Left kidney (tissue), 2 donors: ENCODE data around the gene NCOA1. TPM values are rescaled to one million over a fixed set of nuclear protein-coding genes. Genes with fewer than 3 reads are reported as not detected.
"Not testable (repeated sequence)": the region's sequence is repeated elsewhere in the genome, so short reads cannot be mapped to it uniquely, and the experiment has no call there.

Experiments
- DNase-seq: peaks from one replicate; pipeline ENCODE4 v3.0.0-alpha.2; 2013
- polyA plus RNA-seq: library from polyadenylated mRNA; unstranded; fragments of 120-200 nt; gene quantifications from one replicate; pipeline ENCODE4 v1.2.1, GENCODE V29; 2013; ENCODE audit not compliant: insufficient read length

The NCOA1 gene
- polyA plus RNA-seq, 1 donor, result 51.7 TPM

DNA sequence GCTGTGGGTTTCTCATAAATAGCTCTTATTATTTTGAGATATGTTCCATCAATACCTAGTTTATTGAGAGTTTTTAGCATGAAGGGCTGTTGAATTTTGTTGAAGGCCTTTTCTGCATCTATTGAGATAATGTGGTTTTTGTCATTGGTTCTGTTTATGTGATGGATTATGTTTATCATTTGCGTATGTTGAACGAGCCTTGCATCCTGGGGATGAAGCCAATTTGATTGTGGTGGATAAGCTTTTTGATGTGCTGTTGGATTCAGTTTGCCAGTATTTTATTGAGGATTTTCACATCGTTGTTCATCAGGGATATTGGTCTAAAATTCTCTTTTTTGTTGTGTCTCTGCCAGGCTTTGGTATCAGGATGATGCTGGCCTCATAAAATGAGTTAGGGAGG is 42.5 kb downstream of the NCOA1 start:
- not testable (repeated sequence) for DNase-seq

DNA sequence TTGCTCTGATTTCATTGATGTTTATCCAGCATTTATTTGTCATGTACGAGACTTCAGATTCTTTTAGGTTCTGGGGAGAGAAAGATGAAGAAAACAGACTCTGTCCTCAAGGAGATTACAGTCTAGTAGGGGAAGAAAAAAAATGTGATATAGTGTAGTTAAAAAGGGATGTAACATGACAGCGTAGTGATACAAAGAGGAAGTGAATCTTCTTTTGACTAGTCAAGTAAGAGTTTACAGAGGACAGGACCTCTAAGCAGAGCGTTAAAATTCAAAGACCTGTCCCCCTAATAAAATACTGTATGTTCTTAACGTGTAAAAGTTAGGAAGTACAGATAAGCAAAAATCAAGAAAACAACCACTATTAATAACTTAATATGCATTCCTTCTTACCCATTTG is 47.7 kb downstream of the NCOA1 start:
- DNase-seq, result no peak

DNA sequence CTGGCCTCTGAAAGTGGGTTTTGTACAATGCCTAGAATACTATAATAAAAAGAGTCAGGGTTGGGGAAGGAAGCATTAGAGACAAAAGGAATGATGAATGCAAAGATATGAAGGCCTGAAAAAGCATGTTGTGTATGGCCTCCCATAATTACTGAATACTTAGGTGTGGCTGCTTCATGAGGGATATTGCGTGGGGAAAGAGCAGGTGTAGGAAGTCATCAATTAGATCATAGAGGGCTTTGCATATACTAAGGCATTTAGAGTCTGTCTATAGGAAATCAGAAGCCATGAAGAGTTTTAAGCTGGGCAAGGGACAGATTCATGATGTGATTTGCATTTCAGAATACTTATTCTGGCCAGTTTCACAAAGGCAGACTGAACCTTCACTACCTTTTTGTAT is 48.2 kb downstream of the NCOA1 start:
- no peak for DNase-seq

DNA sequence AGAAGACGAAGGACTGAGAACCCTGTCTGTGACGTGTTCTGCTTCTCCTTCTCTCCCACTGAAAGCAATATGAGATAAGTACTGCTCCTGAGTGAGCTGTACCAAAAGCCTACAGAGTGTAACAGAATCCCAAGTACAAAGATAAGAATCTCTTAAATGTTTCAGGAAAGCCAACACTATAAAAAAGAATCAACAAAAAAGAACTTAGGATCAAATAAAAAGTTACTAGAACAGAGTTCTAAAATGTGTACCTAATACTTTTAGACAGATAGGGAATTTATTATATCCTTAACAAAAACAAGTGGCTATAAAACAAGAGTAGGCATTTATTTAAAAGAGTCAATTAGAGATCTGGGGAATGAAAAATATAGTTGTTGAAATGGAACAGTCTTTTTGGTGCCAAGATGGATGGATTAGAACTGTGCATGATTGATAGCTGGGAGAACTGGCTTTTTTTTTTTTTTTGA is 49.0 kb downstream of the NCOA1 start:
- DNase-seq, result no peak

DNA sequence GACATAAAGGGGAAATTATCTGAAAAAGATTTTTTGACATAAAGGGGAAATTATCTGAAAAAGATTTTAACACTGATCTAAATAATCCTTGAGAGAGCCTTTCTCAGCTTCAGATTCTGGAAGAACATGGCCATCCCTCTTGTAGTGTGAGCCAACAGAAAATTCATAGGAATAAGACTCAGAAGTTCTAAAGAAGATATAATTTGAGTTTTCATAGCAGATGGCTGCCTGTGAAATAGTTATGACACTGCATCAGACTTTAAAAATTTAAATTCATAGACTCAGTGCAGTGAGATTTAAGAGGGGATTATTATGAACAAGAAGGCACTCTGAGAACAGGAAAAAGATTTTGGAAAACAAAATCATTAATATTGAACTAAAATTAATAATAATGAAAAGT is 50.6 kb downstream of the NCOA1 start:
- DNase-seq, result no peak

DNA sequence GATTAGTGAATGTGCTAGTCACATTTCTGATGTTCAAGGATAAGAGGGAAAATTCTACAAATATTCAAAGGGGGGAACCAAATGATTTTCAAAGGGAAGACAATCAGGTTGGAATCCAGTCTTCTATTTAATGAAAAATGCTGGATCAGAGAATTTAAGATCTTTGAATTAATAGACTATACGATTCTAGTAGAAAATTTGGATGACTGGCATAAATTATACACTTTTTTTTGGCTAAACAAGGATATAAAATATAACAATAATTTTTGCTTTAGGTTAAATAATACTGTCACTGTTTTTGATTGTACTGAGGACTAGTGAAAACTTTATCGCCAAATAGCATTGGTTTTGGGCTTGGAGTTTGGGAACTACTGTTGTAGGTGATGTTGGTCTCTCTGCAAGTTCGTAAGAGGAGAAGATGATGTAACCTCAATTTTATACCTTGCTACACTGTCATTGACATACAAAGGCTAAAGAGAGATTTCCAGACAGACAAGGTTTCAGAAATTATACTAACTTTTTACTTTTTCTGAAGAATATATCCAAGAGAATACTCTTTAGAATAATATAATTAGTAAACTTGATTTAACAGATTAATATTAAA is 51.3 kb downstream of the NCOA1 start:
- no peak for DNase-seq

DNA sequence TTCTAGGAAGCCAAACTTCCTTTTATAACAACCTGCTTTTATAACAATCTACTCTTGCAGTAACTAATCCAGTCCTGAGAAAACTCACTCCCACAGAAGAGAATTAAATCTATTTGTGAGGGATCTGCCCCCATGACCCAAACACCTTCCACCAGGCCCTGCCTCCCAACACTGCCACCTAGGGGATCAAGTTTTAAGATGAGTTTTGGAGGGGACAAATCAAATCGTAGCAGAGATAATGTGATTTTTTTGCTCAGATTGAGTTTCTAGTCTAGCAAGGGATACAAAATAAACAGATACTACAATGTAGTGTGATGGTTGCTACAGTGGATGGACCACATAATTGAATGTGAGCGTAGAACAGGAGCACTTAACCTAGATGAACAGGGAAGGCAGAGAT is 52.2 kb downstream of the NCOA1 start:
- DNase-seq, result no peak

DNA sequence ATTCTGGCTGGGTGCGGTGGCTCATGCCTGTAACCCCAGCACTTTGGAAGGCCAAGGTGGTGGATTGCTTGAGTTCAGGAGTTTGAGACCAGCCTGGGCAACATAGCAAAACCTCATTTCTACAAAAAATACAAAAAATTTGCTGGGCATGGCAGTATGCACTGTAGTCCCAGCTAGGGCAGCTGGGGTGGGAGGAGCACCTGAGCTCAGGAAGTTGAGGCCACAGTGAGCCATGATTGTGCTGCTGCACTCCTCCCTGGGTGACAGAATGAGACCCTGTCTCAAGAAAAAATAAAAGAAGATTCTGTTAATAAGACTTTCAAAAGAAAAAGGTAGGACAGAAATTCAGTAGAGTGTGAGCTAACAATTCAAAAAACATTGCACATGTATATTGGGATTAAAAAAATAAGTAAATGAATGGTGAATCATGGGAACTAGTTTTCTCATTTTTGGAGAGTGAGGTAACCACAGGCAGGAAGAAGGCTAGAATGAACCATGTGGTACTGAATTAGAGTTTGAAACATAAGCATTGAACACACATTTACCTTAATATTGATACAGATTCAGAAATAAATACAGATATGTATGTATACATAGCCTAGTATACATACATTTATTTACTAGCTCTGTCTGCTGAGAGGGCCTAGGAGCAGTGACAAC is 53.5 kb downstream of the NCOA1 start:
- no peak for DNase-seq

DNA sequence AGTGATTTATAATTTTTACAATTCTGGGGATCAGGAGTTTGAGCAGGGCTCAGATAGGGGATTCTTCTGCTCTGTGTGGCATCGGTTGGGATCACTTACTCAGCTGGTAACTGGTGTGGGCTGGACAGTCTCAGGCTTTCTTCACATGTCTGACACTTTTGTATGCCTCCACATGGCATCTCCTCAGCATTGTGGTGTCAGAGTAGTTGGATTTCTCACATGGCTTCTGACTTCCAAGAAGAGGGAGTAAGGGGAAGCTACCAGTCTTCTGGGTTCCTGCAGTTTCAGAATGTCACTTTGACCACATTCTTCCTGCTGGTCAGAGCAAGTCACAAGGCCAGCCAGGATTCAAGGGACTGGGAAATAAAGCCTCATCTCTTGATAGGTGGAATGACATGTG is 55.6 kb downstream of the NCOA1 start:
- DNase-seq, result no peak

DNA sequence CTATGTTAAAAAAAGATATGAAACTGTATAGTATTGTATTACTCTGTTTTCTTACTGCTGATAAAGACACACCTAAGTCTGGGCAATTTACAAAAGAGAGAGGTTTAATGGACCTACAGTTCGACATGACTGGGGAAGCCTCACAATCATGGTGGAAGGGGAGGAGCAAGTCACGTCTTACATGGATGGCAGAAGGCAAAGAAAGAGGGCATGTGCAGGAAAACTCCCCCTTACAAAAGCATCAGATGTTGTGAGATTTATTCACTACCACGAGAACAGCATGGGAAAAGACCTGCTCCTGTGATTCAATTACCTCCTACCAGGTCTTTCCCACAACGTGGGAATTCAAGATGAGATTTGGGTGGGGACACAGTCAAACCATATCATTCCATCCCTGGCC is 57.0 kb downstream of the NCOA1 start:
- no peak for DNase-seq

DNA sequence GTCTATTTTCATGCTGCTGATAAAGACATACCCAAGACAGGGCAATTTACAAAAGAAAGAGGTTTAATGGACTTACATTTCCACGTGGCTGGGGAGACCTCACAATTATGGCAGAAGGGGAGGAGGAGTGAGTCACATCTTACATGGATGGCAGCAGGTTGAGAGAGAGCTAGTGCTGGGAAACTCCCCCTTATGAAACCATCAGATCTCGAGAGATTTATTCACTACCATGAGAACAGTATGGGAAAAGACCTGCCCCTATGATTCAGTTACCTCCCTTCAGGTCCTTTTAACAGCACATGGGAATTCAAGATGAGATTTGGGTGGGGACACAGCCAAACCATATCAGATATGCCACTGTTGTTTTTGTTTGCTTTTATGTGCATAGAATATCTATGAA is 59.2 kb downstream of the NCOA1 start:
- DNase-seq, result not testable (repeated sequence)

DNA sequence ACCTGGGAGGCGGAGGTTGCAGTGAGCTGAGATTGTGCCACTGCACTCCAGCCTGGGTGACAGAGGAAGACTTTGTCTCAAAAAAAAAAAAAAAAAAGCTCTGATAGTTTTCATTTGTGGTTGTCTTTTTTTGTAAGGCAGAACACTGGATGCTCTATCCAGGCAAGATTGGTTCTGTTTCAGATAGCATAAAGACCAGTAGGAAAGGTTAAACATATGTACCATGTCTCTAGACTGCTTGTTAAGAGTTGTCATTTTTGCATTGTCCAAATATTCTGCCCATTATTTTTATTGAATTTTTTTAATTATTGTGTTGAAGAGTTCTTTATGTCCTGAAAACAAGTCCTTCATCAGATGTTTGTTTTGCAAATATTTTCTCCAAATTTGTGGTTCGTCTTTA is 60.0 kb downstream of the NCOA1 start:
- DNase-seq, result no peak

DNA sequence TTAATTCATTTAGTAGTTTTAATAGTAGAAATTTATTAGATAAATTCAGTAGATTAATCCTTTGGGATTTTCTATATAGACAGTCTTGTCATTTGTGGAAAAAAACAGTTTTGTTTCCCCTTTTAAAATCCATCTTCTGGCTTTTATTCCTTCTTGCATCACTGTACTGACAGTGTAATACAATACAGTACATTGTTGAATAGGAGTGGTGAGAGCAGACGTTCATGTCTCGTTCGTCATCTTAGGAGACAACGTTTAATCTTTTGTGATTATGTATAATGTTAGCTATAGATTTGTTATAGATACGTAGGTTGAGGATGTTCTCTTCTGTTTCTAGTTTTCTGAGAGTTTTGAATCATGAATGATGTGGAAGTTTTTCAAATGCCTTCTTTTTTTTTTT is 61.8 kb downstream of the NCOA1 start:
- no peak for DNase-seq

DNA sequence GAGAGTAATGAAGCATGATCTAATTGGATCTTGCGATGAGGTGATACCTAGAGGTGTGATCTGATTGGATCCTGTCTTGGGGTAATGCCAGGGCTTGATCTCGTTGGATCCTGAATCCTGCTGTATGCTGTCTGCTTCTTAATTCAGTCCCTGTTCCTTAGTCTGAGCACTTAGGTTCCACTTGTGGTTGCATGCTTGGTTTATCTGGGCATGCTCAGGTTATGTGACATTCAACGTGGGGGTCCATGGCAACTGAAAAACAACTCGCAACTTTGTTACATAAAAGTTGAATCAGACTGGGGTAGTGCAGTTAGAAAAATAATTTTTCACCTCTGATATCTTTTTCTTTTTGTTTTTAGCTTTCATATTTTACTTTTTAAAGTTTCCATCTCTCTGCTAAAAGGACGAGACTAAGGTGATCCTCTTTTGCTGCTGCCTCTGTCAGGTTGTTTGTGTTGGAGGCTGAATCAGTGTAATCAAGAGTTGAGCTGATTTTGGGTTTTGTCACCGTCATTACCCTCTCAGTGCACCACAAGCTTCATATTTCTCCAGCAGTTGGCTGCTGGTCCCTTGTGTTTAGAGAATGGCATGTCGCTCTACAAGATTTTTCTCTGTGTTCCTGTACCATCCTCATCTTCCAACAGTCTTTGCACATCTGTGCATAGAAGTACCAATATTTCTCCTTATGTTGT is 67.9 kb downstream of the NCOA1 start:
- DNase-seq, result no peak

DNA sequence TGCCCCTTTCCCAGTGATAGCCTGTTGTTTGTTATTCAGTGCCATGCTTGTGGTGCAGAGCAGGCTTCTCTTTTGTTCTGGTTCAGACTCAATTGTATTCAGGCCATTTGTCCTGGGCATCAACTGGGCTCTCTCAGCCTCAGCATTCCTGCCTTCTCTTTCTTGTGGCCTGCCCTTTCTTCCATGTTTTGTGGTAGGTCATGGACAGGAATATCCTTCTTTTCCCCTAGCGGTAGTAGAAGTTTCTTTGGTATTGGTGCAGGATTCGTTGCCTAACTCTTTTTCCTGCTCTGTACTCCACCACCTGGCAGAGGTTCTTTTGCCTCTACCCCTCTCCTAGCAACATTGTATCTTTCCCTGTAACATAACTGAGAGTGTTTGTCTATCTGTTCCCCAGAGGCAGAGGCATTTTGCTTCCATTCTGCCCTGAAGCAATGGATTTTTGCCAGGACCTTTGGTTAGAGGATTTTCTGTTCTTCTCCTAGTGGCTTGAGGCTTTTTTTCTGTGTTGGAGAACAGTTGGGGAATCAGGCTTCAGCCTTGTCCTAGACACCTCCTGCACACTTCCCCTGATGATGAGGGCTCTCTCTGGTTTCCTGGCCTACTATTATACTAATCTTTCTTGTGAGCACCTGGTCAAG is 68.5 kb downstream of the NCOA1 start:
- DNase-seq, result no peak

DNA sequence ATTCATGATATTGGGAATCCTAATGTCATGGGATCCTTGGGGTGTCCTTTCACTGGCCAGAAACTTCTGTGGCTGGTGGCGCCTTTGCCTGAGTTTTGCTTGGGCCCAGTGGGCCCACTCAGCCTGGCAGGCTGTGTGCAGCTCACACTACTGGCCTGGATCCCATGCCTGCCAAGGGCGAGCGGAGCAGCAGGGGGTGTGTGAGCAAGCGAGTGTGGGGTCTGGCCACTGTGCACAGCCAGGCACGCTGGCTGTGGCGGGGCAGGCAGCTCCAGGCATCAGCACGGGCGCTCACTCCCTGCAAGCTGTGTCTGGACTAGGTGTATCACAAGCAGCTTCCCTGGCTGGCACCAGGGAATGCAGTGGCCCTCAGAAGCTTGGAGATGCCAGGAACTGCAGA is 74.5 kb downstream of the NCOA1 start:
- no peak for DNase-seq

DNA sequence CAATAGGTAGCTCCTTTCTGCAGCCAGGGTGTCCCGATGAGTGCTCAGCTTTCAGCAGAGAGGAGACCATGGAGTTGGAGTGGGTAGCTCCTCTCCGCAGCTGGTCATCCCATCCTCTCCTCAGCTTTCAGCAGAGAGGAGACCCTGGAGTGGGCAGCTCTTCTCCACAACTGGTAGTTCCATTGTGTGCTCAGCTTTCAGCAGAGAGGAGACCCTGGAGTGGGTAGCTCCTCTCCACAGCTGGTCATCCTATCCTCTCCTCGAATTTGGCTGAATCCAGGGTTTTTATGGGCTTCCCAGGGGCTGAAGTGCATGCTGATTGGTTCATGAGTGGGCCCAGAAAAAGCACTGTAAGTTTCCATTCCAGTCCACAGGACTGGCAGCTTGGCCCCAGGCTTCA is 75.2 kb downstream of the NCOA1 start:
- DNase-seq, result no peak

DNA sequence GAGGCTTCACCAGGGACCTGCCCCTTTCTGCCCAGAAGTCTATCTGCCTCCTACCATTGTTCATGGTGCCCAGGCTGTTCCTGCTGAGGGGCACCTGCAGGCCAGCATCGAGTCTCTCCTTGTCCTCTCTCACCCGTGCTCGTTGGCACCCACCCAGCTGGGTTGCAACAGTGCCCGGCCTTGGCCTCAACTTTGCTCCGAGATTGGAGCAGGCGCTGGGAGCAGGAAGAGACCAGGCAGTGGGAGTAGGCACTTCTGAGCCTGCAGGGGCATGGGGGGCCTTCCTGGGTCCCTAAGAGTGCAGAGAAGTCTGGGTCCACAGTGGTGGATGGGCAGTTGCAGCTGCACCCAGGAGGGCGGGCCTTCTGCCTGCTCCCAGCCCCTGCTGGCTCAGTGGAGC is 75.6 kb downstream of the NCOA1 start:
- DNase-seq, result no peak

DNA sequence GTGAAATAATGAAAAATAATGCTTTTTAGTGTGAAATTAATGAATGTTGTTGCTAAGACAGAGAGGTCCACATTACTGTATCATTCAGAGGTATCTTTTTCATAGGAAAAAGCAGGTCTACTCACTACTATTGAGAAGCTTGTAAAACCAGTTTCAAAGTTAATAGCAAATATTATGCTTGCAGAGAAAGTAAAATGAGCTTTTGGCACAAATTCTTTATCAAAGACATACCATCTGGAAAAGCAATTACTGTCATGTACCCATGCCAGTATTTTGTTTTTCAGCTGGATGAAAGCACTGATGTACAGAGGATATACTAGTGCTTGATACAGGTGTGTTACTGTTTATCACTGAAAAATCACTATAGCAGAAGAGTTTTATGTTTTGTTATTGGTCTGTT is 77.5 kb downstream of the NCOA1 start:
- DNase-seq, result no peak

DNA sequence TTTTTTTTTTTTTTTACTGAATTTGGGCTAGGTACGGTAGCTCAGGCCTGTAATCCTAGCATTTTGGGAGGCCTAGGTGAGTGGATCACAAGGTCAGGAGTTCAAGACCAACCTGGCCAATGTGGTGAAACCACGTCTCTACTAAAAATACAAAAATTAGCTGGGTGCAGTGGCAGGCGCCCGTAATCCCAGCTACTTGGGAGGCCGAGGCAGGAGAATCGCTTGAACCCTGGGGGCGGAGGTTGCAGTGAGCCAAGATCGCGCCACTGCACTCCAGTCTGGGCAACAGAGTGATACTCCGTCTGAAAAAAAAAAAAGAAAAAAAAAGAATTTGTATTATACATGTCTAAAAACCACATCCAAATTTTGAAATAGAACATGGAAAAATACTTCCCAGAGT is 78.5 kb downstream of the NCOA1 start:
- DNase-seq, result not testable (repeated sequence)

DNA sequence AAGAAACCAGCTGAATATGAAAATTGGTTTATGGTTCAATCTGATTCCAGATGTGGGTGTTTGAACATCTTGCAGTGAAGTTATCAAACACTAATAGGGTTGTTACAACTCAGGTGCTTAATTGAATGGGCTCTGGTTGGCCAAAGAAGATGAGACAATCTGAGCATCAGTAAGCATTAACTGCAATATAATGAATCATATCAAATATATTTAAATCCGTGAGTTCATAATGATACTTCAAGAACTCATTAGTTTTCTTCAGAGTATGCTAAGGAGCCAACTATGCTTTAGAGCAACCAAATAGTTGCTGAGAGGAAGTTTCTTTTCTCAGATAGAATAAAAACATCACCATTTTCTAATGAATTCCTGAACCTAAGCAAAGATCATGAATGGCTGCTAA is 79.2 kb downstream of the NCOA1 start:
- DNase-seq, result no peak

DNA sequence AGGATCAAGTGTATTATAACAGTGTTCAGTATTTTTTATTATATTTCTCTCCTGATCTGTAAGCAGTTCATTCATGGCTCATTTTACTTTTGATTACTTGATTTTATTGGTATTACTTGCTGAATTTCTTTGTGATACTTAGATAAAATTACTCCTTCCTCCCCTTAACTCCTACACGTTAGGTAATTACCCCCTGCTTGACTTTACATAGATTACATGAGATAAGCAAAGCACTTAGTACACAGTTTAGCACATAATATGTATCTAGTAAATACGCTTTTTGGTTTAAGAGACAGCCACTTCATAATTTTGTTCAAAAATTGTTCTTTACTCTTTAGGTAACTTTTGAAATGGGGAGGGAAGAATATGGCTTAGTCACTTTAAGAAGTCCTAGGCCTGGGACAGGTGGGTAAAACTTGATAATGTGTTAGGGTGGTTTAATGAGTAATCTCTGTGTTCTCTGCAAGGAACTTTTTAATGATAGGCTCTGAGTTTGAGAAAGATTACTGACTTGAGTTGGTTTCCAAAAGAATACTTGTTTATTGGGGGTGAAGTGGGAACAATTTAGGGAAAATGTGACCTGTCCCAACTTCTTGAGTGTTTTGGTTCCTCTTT is 80.9 kb downstream of the NCOA1 start:
- DNase-seq, result no peak

DNA sequence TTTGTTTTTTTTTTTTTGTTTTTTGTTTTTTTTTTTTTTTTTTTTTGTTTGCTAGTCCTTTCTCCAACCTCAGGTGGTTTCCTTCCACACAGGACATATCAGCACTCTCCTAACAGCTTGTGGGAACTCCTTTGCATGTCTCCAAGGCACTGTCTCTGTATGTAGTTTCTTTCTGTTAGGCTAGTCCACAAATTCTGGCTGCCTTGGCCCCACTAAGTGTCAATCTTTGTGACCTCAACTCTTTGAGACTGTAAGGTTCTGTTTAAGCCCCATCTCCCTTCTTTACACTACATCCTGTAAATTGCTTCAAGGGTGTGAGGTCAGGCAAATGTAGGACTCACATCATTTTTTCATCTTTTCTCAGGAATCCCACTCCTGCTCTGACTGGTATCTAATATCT is 85.1 kb downstream of the NCOA1 start:
- no peak for DNase-seq
